CD4-positive, CD25-positive, alpha-beta regulatory T cell (primary cell): ENCODE results near the gene ARHGDIA. TPM values are rescaled to one million over a fixed set of nuclear protein-coding genes. Genes with fewer than 3 reads are reported as not detected.

Experiments
- ATAC-seq, 2 donors: fragments of 150-1000 bp; cut with Tn5 transposase; one replicate each; pipeline ENCODE4 v1.10.0; 2021; ENCODE audit warnings: low read depth in 2 of 2, moderate number of reproducible peaks in 2 of 2, moderate library complexity in 1 of 2
- DNase-seq, 3 donors: peaks; one replicate each; pipeline versions ENCODE4 v3.0.0 to v3.0.0-alpha.2; 2012 to 2022; ENCODE audit warnings: mixed read lengths in 1 of 3
- H3K27ac ChIP-seq: one replicate; pipeline ENCODE4 v1.7.0; 2013; ENCODE audit warnings: mild to moderate bottlenecking, low read length; ENCODE audit not compliant: insufficient read depth, poor library complexity, severe bottlenecking
- H3K27me3 ChIP-seq: one replicate; pipeline ENCODE4 v1.7.0; 2013; ENCODE audit warnings: low read length; ENCODE audit not compliant: control insufficient read depth, insufficient read depth
- H3K36me3 ChIP-seq: one replicate; pipeline ENCODE4 v1.7.0; 2013; ENCODE audit warnings: mild to moderate bottlenecking, low read length, moderate library complexity; ENCODE audit not compliant: control insufficient read depth, insufficient read depth
- H3K4me1 ChIP-seq: 2 replicates; pipeline ENCODE4 v1.7.0; 2013; ENCODE audit warnings: mild to moderate bottlenecking, low read length; ENCODE audit not compliant: insufficient read depth, control insufficient read depth, poor library complexity, severe bottlenecking
- H3K4me3 ChIP-seq: one replicate; pipeline ENCODE4 v1.7.0; 2013; ENCODE audit warnings: low read depth, mild to moderate bottlenecking, low read length, moderate library complexity
- H3K9me3 ChIP-seq, 2 experiments: 1 replicate in 1 of 2; 2 replicates in 1 of 2; pipeline ENCODE4 v1.7.0; 2013; ENCODE audit warnings: low read length in 2 of 2, mild to moderate bottlenecking in 1 of 2, moderate library complexity in 1 of 2; ENCODE audit not compliant: control insufficient read depth in 2 of 2
- H3K27ac Mint-ChIP-seq, 3 donors: one replicate each; pipeline ENCODE4 v1.8.0; 2020 to 2022; ENCODE audit warnings: mild to moderate bottlenecking in 3 of 3, mixed read lengths in 3 of 3, moderate library complexity in 2 of 3
- H3K27me3 Mint-ChIP-seq: one replicate; pipeline ENCODE4 v1.8.0; 2022; ENCODE audit warnings: mild to moderate bottlenecking, mixed read lengths
- H3K36me3 Mint-ChIP-seq: one replicate; pipeline ENCODE4 v1.8.0; 2020; ENCODE audit warnings: mixed read lengths
- H3K4me1 Mint-ChIP-seq, 4 donors: one replicate each; pipeline ENCODE4 v1.8.0; 2020 to 2022; ENCODE audit warnings: mixed read lengths in 4 of 4, mild to moderate bottlenecking in 1 of 4
- H3K4me3 Mint-ChIP-seq, 4 donors: one replicate each; pipeline ENCODE4 v1.8.0; 2020 to 2022; ENCODE audit warnings: mild to moderate bottlenecking in 4 of 4, mixed read lengths in 4 of 4, moderate library complexity in 3 of 4
- H3K9me3 Mint-ChIP-seq, 7 donors: one replicate each; pipeline ENCODE4 v1.8.0; 2020 to 2022; ENCODE audit warnings: mixed read lengths in 7 of 7, mild to moderate bottlenecking in 3 of 7, moderate library complexity in 2 of 7
- polyA plus RNA-seq, 4 donors: library from polyadenylated mRNA; unstranded; fragments of 300-500 nt; fragmentation: Illumina TruSeq; gene quantifications; one replicate each; pipeline ENCODE4 v1.2.3, GENCODE V29; 2021
- total RNA-seq: library from RNA; stranded (reverse); gene quantifications from one replicate; pipeline ENCODE4 v1.2.3, GENCODE V29; 2022

Gene ARHGDIA
- total and polyA plus RNA-seq, 5 donors from 2014 or later: 91.4 to 578 (median 107) TPM

DNA sequence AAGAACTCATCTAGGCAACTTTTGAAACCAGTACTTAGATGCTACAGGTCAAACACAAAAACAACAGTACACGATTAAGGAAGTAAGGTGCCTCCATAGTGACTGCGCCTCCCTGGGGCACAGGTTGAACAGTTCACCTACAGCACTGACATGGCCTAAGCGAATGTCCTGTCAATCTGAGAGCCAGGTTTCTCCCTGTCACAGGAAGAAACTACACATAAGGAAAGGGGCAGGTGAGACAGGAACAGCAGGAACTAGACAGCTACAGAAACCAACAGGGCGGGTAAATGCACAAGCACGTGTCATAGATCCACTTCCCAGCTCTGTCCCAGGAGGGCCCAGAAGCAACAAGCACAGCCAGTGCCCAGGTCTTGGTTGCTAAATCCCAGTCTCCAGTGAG is 8.0 kb upstream of the ARHGDIA start:
- DNase-seq (no peak), ATAC-seq (no peak)
- H3K27me3 Mint-ChIP-seq: no peaks in the 10 kb centered on the region
- H3K4me3 ChIP-seq: no peak overlapping the region
- no peaks in the 10 kb centered on the region for H3K27me3 ChIP-seq
- peaks cover 0 to 7% (median 4%) of the 10 kb centered on the region in 4 donors for H3K4me1 Mint-ChIP-seq
- peak overlapping the region in 2 of 3 donors; percentile 29 to 38 for H3K27ac Mint-ChIP-seq
- H3K36me3 ChIP-seq: peaks cover 14% of the 10 kb centered on the region
- no peaks in the 10 kb centered on the region for H3K4me1 ChIP-seq
- no peaks in the 10 kb centered on the region for H3K9me3 Mint-ChIP-seq
- H3K4me3 Mint-ChIP-seq: no peak overlapping the region
- H3K36me3 Mint-ChIP-seq: peaks cover 8% of the 10 kb centered on the region
- H3K9me3 ChIP-seq: no peaks in the 10 kb centered on the region
- H3K27ac ChIP-seq: no peak overlapping the region

DNA sequence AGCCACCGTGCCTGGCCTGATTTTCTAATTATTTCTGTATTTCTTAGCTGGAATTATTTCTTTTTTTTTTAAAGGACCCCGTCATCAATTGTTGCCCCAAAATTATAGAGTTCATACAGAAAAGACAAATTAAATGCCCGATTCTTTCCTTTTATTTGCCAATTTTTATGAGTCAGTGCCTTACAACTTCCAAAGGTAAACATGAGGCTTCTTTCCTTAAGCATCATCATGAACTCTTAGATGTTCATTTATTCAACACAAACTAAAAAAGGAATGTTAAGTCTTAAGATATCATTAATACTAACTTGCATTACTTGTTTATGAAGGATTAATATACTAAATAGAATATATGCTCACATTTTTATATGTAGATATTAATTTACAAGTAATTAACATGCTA is 7.2 kb upstream of the ARHGDIA start:
- no peaks in the 10 kb centered on the region for H3K27me3 Mint-ChIP-seq
- peaks cover 8% of the 10 kb centered on the region for H3K36me3 Mint-ChIP-seq
- no peak overlapping the region for H3K27ac Mint-ChIP-seq
- no peak for ATAC-seq
- no peaks in the 10 kb centered on the region for H3K9me3 Mint-ChIP-seq
- H3K9me3 ChIP-seq: no peaks in the 10 kb centered on the region
- DNase-seq: no peak
- no peaks in the 10 kb centered on the region for H3K4me1 ChIP-seq
- H3K4me1 Mint-ChIP-seq: peaks cover 0 to 13% (median 4%) of the 10 kb centered on the region in 4 donors
- peak overlapping the region in 1 of 4 donors; percentile 7 for H3K4me3 Mint-ChIP-seq
- peaks cover 14% of the 10 kb centered on the region for H3K36me3 ChIP-seq
- no peak overlapping the region for H3K4me3 ChIP-seq
- no peaks in the 10 kb centered on the region for H3K27me3 ChIP-seq
- no peak overlapping the region for H3K27ac ChIP-seq

DNA sequence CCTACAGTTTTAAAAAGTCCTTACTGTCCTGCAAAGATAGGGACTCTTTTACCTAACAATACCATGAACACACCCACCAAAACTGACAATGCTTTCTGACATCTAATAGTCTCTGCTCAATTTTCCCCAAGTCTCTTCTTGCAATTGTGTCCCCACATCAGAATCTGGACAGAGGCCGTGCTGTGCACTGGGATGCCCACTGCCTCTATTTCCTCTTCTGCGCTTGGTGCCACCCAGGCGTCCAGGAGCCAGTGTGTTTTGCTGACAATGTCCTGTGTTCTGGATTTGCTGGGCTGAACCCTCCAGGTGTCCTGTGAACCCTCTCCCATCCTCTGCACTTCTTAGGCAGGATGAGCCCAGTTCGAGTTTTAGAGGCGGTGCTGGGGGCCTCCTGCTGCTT is 6.4 kb upstream of the ARHGDIA start:
- Histone ChIP-seq H3K27me3 (no peaks in the 10 kb centered on the region), H3K4me3 (no peak overlapping the region), H3K9me3 (no peaks in the 10 kb centered on the region), H3K27ac (no peak overlapping the region), H3K36me3 (peaks cover 11% of the 10 kb centered on the region), H3K4me1 (peaks cover 5% of the 10 kb centered on the region)
- H3K4me3 Mint-ChIP-seq: peak overlapping the region in 2 of 4 donors; percentile 38 to 61
- no peak overlapping the region for H3K27ac Mint-ChIP-seq
- H3K4me1 Mint-ChIP-seq: peaks cover 0 to 21% (median 4%) of the 10 kb centered on the region in 4 donors
- peaks cover 0 to 1% (median 0%) of the 10 kb centered on the region in 7 donors for H3K9me3 Mint-ChIP-seq
- DNase-seq: no peak
- no peaks in the 10 kb centered on the region for H3K27me3 Mint-ChIP-seq
- ATAC-seq: no peak
- peaks cover 5% of the 10 kb centered on the region for H3K36me3 Mint-ChIP-seq

DNA sequence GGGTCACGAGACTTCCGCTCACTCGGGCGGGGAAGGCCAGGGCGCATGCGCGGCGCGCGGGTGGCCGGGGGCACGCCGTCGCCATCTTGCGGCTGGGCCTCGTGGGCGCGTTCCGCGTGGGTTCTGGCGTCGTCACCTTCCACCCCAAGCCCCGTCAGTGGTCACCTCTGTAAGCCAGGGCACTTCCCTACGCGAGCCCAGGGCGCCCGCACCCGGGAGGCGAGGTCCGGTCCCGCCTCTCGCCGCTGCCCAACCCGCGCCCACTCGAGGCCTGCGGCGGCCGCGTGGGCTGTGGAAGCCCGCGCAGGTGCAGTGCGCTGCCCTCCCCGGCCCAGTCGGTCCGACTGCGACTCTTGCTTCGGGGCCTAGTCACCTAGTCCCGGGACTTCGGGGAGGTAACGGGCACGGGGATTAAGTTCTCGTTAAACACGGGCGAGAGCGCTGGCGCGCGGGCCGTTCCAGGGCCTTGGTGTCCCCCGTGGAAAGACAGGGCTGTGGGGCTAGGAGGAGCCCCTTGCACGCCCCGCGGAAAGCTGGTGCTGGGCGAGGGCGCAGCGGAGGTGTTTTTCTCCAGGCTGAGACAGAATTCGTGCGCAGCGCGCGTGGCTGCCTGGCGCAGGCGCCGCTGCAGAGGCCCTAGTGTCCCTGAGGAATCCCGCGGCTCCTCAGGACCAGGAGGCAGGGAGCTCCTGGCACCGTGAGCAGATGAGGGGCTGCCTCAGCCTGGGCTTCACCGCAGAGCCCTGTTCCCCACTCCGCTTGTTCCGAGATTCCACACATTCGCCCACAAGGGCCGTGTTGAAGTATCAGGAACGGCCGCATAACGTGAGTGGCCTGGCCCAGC is 472 bp upstream of the ARHGDIA start:
- Histone ChIP-seq H3K9me3 (no peaks in the 10 kb centered on the region), H3K4me1 (peaks cover 47% of the 10 kb centered on the region), H3K27me3 (no peaks in the 10 kb centered on the region), H3K27ac (peak overlapping the region; percentile 97), H3K4me3 (peak overlapping the region; percentile 62), H3K36me3 (peaks cover 16% of the 10 kb centered on the region)
- H3K27ac Mint-ChIP-seq: peak overlapping the region; percentile 92 to 94 (median 93)
- DNase-seq (peak; percentile 93 to 97 (median 95)), ATAC-seq (peak; percentile 31 to 37)
- H3K9me3 Mint-ChIP-seq: peaks cover 0 to 1% (median 0%) of the 10 kb centered on the region in 7 donors
- H3K4me3 Mint-ChIP-seq: peak overlapping the region; percentile 87 to 91 (median 90)
- H3K27me3 Mint-ChIP-seq: no peaks in the 10 kb centered on the region
- peaks cover 0 to 50% (median 9%) of the 10 kb centered on the region in 4 donors for H3K4me1 Mint-ChIP-seq
- peaks cover 3% of the 10 kb centered on the region for H3K36me3 Mint-ChIP-seq

DNA sequence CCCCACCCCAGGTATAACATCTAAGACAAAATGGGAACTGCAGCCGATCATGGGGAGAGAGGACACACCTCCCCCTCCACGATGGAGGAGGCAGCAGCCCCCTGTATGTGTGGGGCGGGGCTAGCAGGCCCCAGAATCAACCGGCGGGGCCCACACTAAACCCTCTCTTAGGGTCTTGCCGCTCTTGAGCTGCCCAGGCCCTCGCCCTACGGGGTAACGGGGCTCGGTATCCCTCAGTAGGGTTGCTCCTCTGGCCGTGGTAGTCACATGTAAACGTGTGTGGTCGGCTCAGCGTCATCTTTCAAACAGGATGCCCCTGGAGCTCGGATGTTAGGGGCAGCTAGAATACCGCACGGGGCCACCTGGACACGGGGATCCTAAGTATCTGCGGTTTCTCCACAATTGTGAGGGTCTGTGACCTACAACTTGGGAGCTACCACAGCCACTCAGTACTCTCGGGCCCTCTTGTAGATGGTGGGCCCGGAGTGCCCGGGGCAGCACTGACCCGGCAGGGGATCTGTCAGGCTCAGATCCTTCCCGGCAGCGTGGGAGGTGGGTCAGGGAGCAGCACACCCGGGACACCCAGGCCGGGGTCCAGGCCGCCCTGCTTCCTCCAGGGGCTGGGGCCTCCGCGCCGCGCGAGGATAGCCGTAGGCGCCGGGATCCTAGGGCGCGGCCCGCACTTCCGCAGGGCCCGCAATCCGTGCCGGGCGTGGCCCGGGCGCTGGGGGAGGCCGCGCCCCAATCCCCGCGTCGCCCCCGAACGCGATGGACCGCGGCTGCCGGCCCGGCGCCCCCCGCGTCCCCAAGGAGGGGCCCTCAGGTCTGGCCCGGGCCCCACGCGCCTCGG is 781 bp downstream of the ARHGDIA start:
- Mint-ChIP-seq H3K4me1 (peaks cover 0 to 53% (median 9%) of the 10 kb centered on the region in 4 donors), H3K9me3 (peaks cover 0 to 1% (median 0%) of the 10 kb centered on the region in 7 donors), H3K27ac (peak overlapping the region; percentile 82 to 95 (median 91)), H3K27me3 (no peaks in the 10 kb centered on the region), H3K4me3 (peak overlapping the region; percentile 86 to 99 (median 90)), H3K36me3 (peaks cover 3% of the 10 kb centered on the region)
- H3K9me3 ChIP-seq: no peaks in the 10 kb centered on the region
- peaks cover 16% of the 10 kb centered on the region for H3K36me3 ChIP-seq
- H3K27ac ChIP-seq: peak overlapping the region; percentile 97
- DNase-seq: peak in 2 of 3 donors; percentile 40 to 77
- H3K4me1 ChIP-seq: peaks cover 48% of the 10 kb centered on the region
- H3K4me3 ChIP-seq: peak overlapping the region; percentile 67
- ATAC-seq: peak; percentile 18 to 19
- H3K27me3 ChIP-seq: no peaks in the 10 kb centered on the region

DNA sequence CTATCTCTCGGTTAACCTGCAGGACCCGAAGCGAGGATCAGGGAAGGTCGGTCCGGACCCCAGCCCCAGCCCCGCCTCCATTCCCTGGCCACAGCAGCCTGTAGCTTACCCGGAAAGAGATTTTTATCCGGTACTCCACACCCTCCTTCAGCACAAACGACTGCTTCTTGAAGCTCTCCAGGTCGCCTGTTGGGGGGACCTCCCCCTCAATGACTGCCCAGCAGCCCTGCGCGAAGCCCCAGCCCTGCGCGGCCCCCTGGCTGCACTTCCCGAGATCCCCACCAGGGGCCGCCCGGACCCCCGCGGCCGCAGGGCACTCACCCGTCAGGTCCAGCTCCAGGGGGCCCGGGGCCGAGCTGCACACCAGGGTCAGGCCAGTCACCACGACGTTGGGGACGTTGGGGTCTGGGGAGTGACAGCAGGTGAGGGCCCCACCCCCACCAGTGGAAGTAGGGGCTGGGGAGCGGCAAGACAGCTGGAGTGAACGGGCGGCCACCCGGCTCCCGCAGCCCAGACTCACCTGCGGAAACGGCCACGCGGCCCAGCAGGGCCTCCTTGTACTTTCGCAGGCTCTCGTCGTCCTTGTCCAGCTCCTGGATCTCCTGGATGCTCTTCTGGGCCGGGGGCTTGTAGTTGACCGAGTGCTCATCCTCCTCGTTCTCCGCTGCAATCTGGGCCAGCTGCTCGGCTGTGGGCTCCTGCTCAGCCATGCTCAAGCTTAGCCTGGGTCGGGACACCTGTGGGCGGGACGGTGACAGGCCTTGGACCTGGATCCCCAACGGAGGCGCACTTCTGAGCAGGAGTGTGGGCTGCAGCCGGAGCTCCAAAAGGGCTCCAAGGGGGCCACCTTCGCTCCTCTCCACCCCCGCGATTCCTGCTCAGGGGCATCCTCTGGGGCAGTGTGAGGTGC is 1.7 kb downstream of the ARHGDIA start:
- H3K27ac Mint-ChIP-seq: peak overlapping the region; percentile 43 to 95 (median 91)
- H3K27me3 Mint-ChIP-seq: no peaks in the 10 kb centered on the region
- no peaks in the 10 kb centered on the region for H3K9me3 ChIP-seq
- H3K4me1 ChIP-seq: peaks cover 48% of the 10 kb centered on the region
- peak overlapping the region; percentile 86 to 99 (median 90) for H3K4me3 Mint-ChIP-seq
- DNase-seq (peak in 1 of 3 donors; percentile 31), ATAC-seq (no peak)
- H3K36me3 Mint-ChIP-seq: peaks cover 3% of the 10 kb centered on the region
- H3K4me3 ChIP-seq: no peak overlapping the region
- peaks cover 0 to 52% (median 8%) of the 10 kb centered on the region in 4 donors for H3K4me1 Mint-ChIP-seq
- peaks cover 0 to 1% (median 0%) of the 10 kb centered on the region in 7 donors for H3K9me3 Mint-ChIP-seq
- H3K27ac ChIP-seq: peak overlapping the region; percentile 97
- H3K27me3 ChIP-seq: no peaks in the 10 kb centered on the region
- peaks cover 16% of the 10 kb centered on the region for H3K36me3 ChIP-seq
